Measurements from ENCODE around the gene RNPS1. TPM values are rescaled to one million over a fixed set of nuclear protein-coding genes. Genes with fewer than 3 reads are reported as not detected.

RNPS1 gene
- total RNA-seq (100 to 1,000 TPM; 204 to 224 TPM), total RNA-seq (135 to 140 reads per million in 2 donors)

- Mint-ChIP-seq H3K27ac (peak within 1 kb of the TSS; percentile 94), H3K36me3 (ENCODE audit: low read depth) (no peaks in the 10 kb centered on the region), H3K4me1 (peaks cover 33% of the 10 kb centered on the region), H3K27me3 (no peaks in the 10 kb centered on the region), H3K4me3 (peak within 1 kb of the TSS; percentile 97)
- ATAC-seq (peak; percentile 88), DNase-seq (peak; percentile 89 to 95 (median 93))
- H3K9me3 ChIP-seq (ENCODE audit: control insufficient read depth, low read length, poor library complexity, severe bottlenecking) = no peaks in the 10 kb centered on the region
Observed at GRCh38 chr16:2267913-2268666, at the start of gene RNPS1. TSS of gene RNPS1 (minus strand) at chr16:2268126. CDS start at chr16:2264643, 3,483 bp downstream.

GRCh38 chr16:2317231-2318020, 49.5 kb upstream of the RNPS1 start:
- Mint-ChIP-seq H3K36me3 (ENCODE audit: low read depth) (no peaks in the 10 kb centered on the region), H3K27ac (no peak overlapping the region), H3K27me3 (no peaks in the 10 kb centered on the region), H3K4me3 (no peak overlapping the region), H3K4me1 (no peaks in the 10 kb centered on the region)
- DNase-seq = no peak
- no peak for ATAC-seq
- no peaks in the 10 kb centered on the region for H3K9me3 ChIP-seq (ENCODE audit: control insufficient read depth, low read length, poor library complexity, severe bottlenecking)

- DNase-seq = no peak
- no peaks in the 10 kb centered on the region for H3K4me1 Mint-ChIP-seq
- no peak overlapping the region for H3K27ac Mint-ChIP-seq
- no peaks in the 10 kb centered on the region for H3K27me3 Mint-ChIP-seq
- no peaks in the 10 kb centered on the region for H3K9me3 ChIP-seq (ENCODE audit: control insufficient read depth, low read length, poor library complexity, severe bottlenecking)
- ATAC-seq = no peak
- no peaks in the 10 kb centered on the region for H3K36me3 Mint-ChIP-seq (ENCODE audit: low read depth)
- peak overlapping the region; percentile 31 for H3K4me3 Mint-ChIP-seq
Observed at GRCh38 chr16:2308089-2308962, 40.4 kb upstream of the RNPS1 start.

GRCh38 chr16:2299915-2300192, 31.9 kb upstream of the RNPS1 start:
- H3K9me3 ChIP-seq (ENCODE audit: control insufficient read depth, low read length, poor library complexity, severe bottlenecking) = no peaks in the 10 kb centered on the region
- Mint-ChIP-seq H3K4me1 (no peaks in the 10 kb centered on the region), H3K27ac (no peak overlapping the region), H3K27me3 (no peaks in the 10 kb centered on the region), H3K36me3 (ENCODE audit: low read depth) (no peaks in the 10 kb centered on the region), H3K4me3 (no peak overlapping the region)
- ATAC-seq (no peak), DNase-seq (no peak)

GRCh38 chr16:2299121-2299914, 31.4 kb upstream of the RNPS1 start:
- ATAC-seq = no peak
- Mint-ChIP-seq H3K27me3 (no peaks in the 10 kb centered on the region), H3K4me3 (no peak overlapping the region), H3K27ac (no peak overlapping the region), H3K4me1 (no peaks in the 10 kb centered on the region), H3K36me3 (ENCODE audit: low read depth) (no peaks in the 10 kb centered on the region)
- no peak for DNase-seq
- H3K9me3 ChIP-seq (ENCODE audit: control insufficient read depth, low read length, poor library complexity, severe bottlenecking) = no peaks in the 10 kb centered on the region

GRCh38 chr16:2298621-2299020, 30.7 kb upstream of the RNPS1 start:
- no peak for ATAC-seq
- H3K9me3 ChIP-seq (ENCODE audit: control insufficient read depth, low read length, poor library complexity, severe bottlenecking) = no peaks in the 10 kb centered on the region
- Mint-ChIP-seq H3K4me1 (no peaks in the 10 kb centered on the region), H3K36me3 (ENCODE audit: low read depth) (no peaks in the 10 kb centered on the region), H3K27me3 (no peaks in the 10 kb centered on the region), H3K27ac (no peak overlapping the region), H3K4me3 (no peak overlapping the region)
- no peak for DNase-seq

GRCh38 chr16:2297506-2297860, 29.6 kb upstream of the RNPS1 start:
- no peaks in the 10 kb centered on the region for H3K9me3 ChIP-seq (ENCODE audit: control insufficient read depth, low read length, poor library complexity, severe bottlenecking)
- Mint-ChIP-seq H3K27ac (no peak overlapping the region), H3K36me3 (ENCODE audit: low read depth) (no peaks in the 10 kb centered on the region), H3K27me3 (no peaks in the 10 kb centered on the region), H3K4me3 (no peak overlapping the region), H3K4me1 (no peaks in the 10 kb centered on the region)
- ATAC-seq (no peak), DNase-seq (no peak)

- H3K27me3 Mint-ChIP-seq = no peaks in the 10 kb centered on the region
- no peak overlapping the region for H3K4me3 Mint-ChIP-seq
- no peaks in the 10 kb centered on the region for H3K9me3 ChIP-seq (ENCODE audit: control insufficient read depth, low read length, poor library complexity, severe bottlenecking)
- DNase-seq (no peak), ATAC-seq (no peak)
- no peaks in the 10 kb centered on the region for H3K4me1 Mint-ChIP-seq
- no peak overlapping the region for H3K27ac Mint-ChIP-seq
- H3K36me3 Mint-ChIP-seq (ENCODE audit: low read depth) = no peaks in the 10 kb centered on the region
Observed at GRCh38 chr16:2296661-2297505, 29.0 kb upstream of the RNPS1 start.

- Mint-ChIP-seq H3K27ac (no peak overlapping the region), H3K4me3 (no peak overlapping the region), H3K36me3 (ENCODE audit: low read depth) (peaks cover under 1% of the 10 kb centered on the region), H3K27me3 (no peaks in the 10 kb centered on the region), H3K4me1 (no peaks in the 10 kb centered on the region)
- no peak for DNase-seq
- ATAC-seq = no peak
- H3K9me3 ChIP-seq (ENCODE audit: control insufficient read depth, low read length, poor library complexity, severe bottlenecking) = no peaks in the 10 kb centered on the region
Observed at GRCh38 chr16:2295056-2295798, 27.3 kb upstream of the RNPS1 start.

- Mint-ChIP-seq H3K27me3 (no peaks in the 10 kb centered on the region), H3K27ac (no peak overlapping the region), H3K36me3 (ENCODE audit: low read depth) (peaks cover 2% of the 10 kb centered on the region), H3K4me3 (no peak overlapping the region), H3K4me1 (no peaks in the 10 kb centered on the region)
- no peaks in the 10 kb centered on the region for H3K9me3 ChIP-seq (ENCODE audit: control insufficient read depth, low read length, poor library complexity, severe bottlenecking)
- no peak for DNase-seq
- no peak for ATAC-seq
Observed at GRCh38 chr16:2292221-2292620, 24.3 kb upstream of the RNPS1 start.

- Mint-ChIP-seq H3K4me1 (no peaks in the 10 kb centered on the region), H3K27ac (no peak overlapping the region), H3K27me3 (no peaks in the 10 kb centered on the region), H3K4me3 (no peak overlapping the region), H3K36me3 (ENCODE audit: low read depth) (peaks cover 4% of the 10 kb centered on the region)
- ATAC-seq (no peak), DNase-seq (no peak)
- no peaks in the 10 kb centered on the region for H3K9me3 ChIP-seq (ENCODE audit: control insufficient read depth, low read length, poor library complexity, severe bottlenecking)
Observed at GRCh38 chr16:2289282-2289681, 21.4 kb upstream of the RNPS1 start.

All from T-helper 17 cell (primary cell).